Lower leg skin (tissue), 4 donors: Measurements from ENCODE around the gene DUSP23. TPM values are rescaled to one million over a fixed set of nuclear protein-coding genes. Genes with fewer than 3 reads are reported as not detected.

Source experiments
- DNase-seq, 2 donors: peaks; one replicate each; pipeline ENCODE4 v3.0.0-alpha.2; 2019; ENCODE audit warnings: low spot score in 2 of 2
- H3K4me3 ChIP-seq: fragments of 200-600 bp; sonication (generic); 2 replicates; pipeline ENCODE4 v1.5.1; 2017; ENCODE audit warnings: mild to moderate bottlenecking, low read depth; ENCODE audit not compliant: poor library complexity, severe bottlenecking
- CTCF ChIP-seq, 3 donors: fragments of 450-650 bp; IDR thresholded peaks; one replicate each; pipeline ENCODE4 v1.5.1; 2016; ENCODE audit warnings: antibody characterized with exemption in 3 of 3, mild to moderate bottlenecking in 3 of 3, moderate library complexity in 2 of 3
- POLR2A ChIP-seq, 2 donors: fragments of 450-650 bp; IDR thresholded peaks; one replicate each; pipeline ENCODE4 v1.6.1; 2016 to 2017; ENCODE audit warnings: antibody characterized with exemption in 2 of 2, mild to moderate bottlenecking in 1 of 2, moderate library complexity in 1 of 2
- WGBS, 2 donors: methylation state at CpG; one replicate each; pipeline ENCODE4 v1.1.5; 2018; 5-methylcytosine and 5-hydroxymethylcytosine counted together
- intact Hi-C: fragments of 100-400 bp; cut with DNase I; formaldehyde crosslinking; loops from one replicate; pipeline ENCODE4 v1.15.0; 2023; ENCODE audit warnings: low total_unique reads
- total RNA-seq, 4 donors: library from RNA; depleted of rRNA; stranded (reverse); fragments of >200 nt; gene quantifications; one replicate each; pipeline ENCODE4 v1.1.0, GENCODE V29; 2016

Gene DUSP23
- total RNA-seq, 4 donors from 2014 or later: 68.2 to 167 (median 90.7) TPM

- intact Hi-C loops: loop anchor here (2.0 kb wide), 1 partner anchor 91 kb away; no protein-coding TSS in a partner anchor
- no peak overlapping the region for H3K4me3 ChIP-seq
- TF ChIP-seq POLR2A (IDR thresholded peaks at IDR 0.05): no peak
- no peak for TF ChIP-seq CTCF (IDR thresholded peaks at IDR 0.05)
- 86 to 98% methylated on average over 4 of the region's 4 CpGs for WGBS, 2 donors
- DNase-seq: no peak
Measured at GRCh38 chr1:159799446-159799985, 18.8 kb downstream of the DUSP23 start.

GRCh38 chr1:159800177-159800930, 19.6 kb downstream of the DUSP23 start:
- WGBS, 2 donors: 73 to 78% methylated on average over 8 of the region's 8 CpGs
- H3K4me3 ChIP-seq: no peak overlapping the region
- intact Hi-C loops: loop anchor here (10.0 kb wide), 1 partner anchor 204 kb away; no protein-coding TSS in a partner anchor
- no peak for DNase-seq
- TF ChIP-seq CTCF (IDR thresholded peaks at IDR 0.05) (no peak), POLR2A (IDR thresholded peaks at IDR 0.05) (no peak)

GRCh38 chr1:159802111-159802510, 21.3 kb downstream of the DUSP23 start, which contains the start of gene FCRL6:
Gene FCRL6 (plus strand): TSS chr1:159802360. CDS start chr1:159802425, 65 bp downstream.
- no peak for TF ChIP-seq CTCF (IDR thresholded peaks at IDR 0.05)
- no peak for DNase-seq
- H3K4me3 ChIP-seq: no peak within 1 kb of the TSS
- WGBS, 2 donors: 87 to 88% methylated on average over 8 of the region's 8 CpGs
- intact Hi-C loops: loop anchor here (2.0 to 10.0 kb wide), 2 partner anchors 83 to 203 kb away; no protein-coding TSS in a partner anchor

GRCh38 chr1:159803956-159804689, 23.4 kb downstream of the DUSP23 start:
- no peak overlapping the region for H3K4me3 ChIP-seq
- no peak for DNase-seq
- TF ChIP-seq POLR2A (IDR thresholded peaks at IDR 0.05): no peak
- TF ChIP-seq CTCF (IDR thresholded peaks at IDR 0.05): no peak
- intact Hi-C loops: loop anchor here (2.0 to 10.0 kb wide), 2 partner anchors 81 to 201 kb away; no protein-coding TSS in a partner anchor
- WGBS, 2 donors: 66 to 69% methylated on average over 7 of the region's 7 CpGs

- no peak for TF ChIP-seq CTCF (IDR thresholded peaks at IDR 0.05)
- TF ChIP-seq POLR2A (IDR thresholded peaks at IDR 0.05): no peak
- intact Hi-C loops: loop anchor here (5.0 to 10.0 kb wide), 2 partner anchors 200 to 553 kb away; no protein-coding TSS in a partner anchor
- WGBS, 2 donors: 59 to 61% methylated on average over 2 of the region's 2 CpGs
- no peak overlapping the region for H3K4me3 ChIP-seq
- no peak for DNase-seq
Measured at GRCh38 chr1:159804924-159805323, 24.2 kb downstream of the DUSP23 start.
